Epithelial cell of proximal tubule (primary cell): ENCODE measurements around the gene NKX2-8. TPM values are rescaled to one million over a fixed set of nuclear protein-coding genes. Genes with fewer than 3 reads are reported as not detected.
A peak's percentile ranks its signal among the peaks of the same experiment; 100 is the strongest.

ENCODE experiments used
- DNase-seq: peaks from one replicate; pipeline ENCODE4 v3.0.0-alpha.2; 2011; ENCODE audit warnings: low read depth
- H3K4me3 ChIP-seq: 2 replicates; pipeline ENCODE4 v1.5.1; 2011; ENCODE audit warnings: low read depth, mild to moderate bottlenecking, low read length
- CTCF ChIP-seq: conservative IDR thresholded peaks from 2 replicates; pipeline ENCODE4 v1.5.1; 2012; ENCODE audit warnings: low read depth, mild to moderate bottlenecking, low read length
- total RNA-seq: library from RNA; depleted of rRNA; stranded (reverse); fragments of >200 nt; gene quantifications from 2 replicates; pipeline ENCODE4 v1.2.3, GENCODE V29; 2015

Gene NKX2-8
- not detected in 2 replicates for total RNA-seq

- no peak for DNase-seq
- H3K4me3 ChIP-seq = peak within 1 kb of the TSS; percentile 48
- no peak for TF ChIP-seq CTCF
Measured at GRCh38 chr14:36582011-36582873, at the start of gene NKX2-8. Gene NKX2-8, minus strand, starts transcription at chr14:36582614. Its CDS starts 225 bp downstream, at chr14:36582389.

GRCh38 chr14:36627981-36628380 is 45.6 kb upstream of the NKX2-8 start:
- TF ChIP-seq CTCF = no peak
- DNase-seq = no peak
- no peak overlapping the region for H3K4me3 ChIP-seq

GRCh38 chr14:36626151-36626550 is 43.7 kb upstream of the NKX2-8 start:
- H3K4me3 ChIP-seq = no peak overlapping the region
- DNase-seq = no peak
- TF ChIP-seq CTCF = no peak

GRCh38 chr14:36625436-36625835 is 43.0 kb upstream of the NKX2-8 start:
- DNase-seq = no peak
- no peak overlapping the region for H3K4me3 ChIP-seq
- no peak for TF ChIP-seq CTCF

- DNase-seq = no peak
- no peak for TF ChIP-seq CTCF
- no peak overlapping the region for H3K4me3 ChIP-seq
Measured at GRCh38 chr14:36625014-36625413, 42.6 kb upstream of the NKX2-8 start.

GRCh38 chr14:36619853-36620252 is 37.4 kb upstream of the NKX2-8 start:
- H3K4me3 ChIP-seq = no peak overlapping the region
- DNase-seq = no peak
- no peak for TF ChIP-seq CTCF

GRCh38 chr14:36619131-36619530 is 36.7 kb upstream of the NKX2-8 start:
- no peak for TF ChIP-seq CTCF
- DNase-seq = no peak
- H3K4me3 ChIP-seq = no peak overlapping the region
